ENCODE data around the gene ATP6V1G3. TPM values are rescaled to one million over a fixed set of nuclear protein-coding genes. Genes with fewer than 3 reads are reported as not detected.

Gene ATP6V1G3
- total and polyA plus RNA-seq, 2 of the 4 experiments (the other 2 are of a cell fraction): not detected

GRCh38 chr1:198543670-198544260, 3.3 kb upstream of the ATP6V1G3 start:
- Histone ChIP-seq H3K14ac (replicated peaks; ENCODE audit: low read depth, low read length) (no peak overlapping the region), H2BK15ac (ENCODE audit: low read depth, low read length) (no peak overlapping the region), H3K4me2 (ENCODE audit: low read depth, low read length) (no peak overlapping the region), H2AK9ac (replicated peaks; ENCODE audit: low read depth, low read length, poor library complexity) (no peak overlapping the region), H3K27ac (ENCODE audit: insufficient read depth, low read length) (no peak overlapping the region), H3K4ac (ENCODE audit: low read depth, low read length) (no peak overlapping the region), H4K91ac (ENCODE audit: insufficient read depth, low read depth, low read length) (no peak overlapping the region), H3K23ac (ENCODE audit: low read depth, low read length) (no peak overlapping the region), H2AK5ac (ENCODE audit: low read depth, low read length) (no peak overlapping the region), H4K5ac (ENCODE audit: low read depth, low read length) (no peak overlapping the region), H3K56ac (ENCODE audit: extremely low read depth, insufficient read depth, low read length) (no peak overlapping the region), H3K9me3 (ENCODE audit: control insufficient read depth, insufficient read depth, low read length) (0 out of 2 replicates have a peak, but pooled peaks cover 3% of the 10 kb centered on the region), H3K9ac (ENCODE audit: low read depth, low read length) (no peak overlapping the region), H2BK5ac (ENCODE audit: low read depth, low read length, poor library complexity, severe bottlenecking) (no peak overlapping the region), H4K8ac (ENCODE audit: low read depth in 2 of 2, low read length in 2 of 2) (no peak overlapping the region), H3K27me3 (ENCODE audit: control insufficient read depth, insufficient read depth, low read length) (no peaks in the 10 kb centered on the region), H2AFZ (replicated peaks; ENCODE audit: low read length, poor library complexity) (no peak overlapping the region), H3K36me3 (ENCODE audit: control insufficient read depth, insufficient read depth, low read length) (no peaks in the 10 kb centered on the region), H2BK20ac (ENCODE audit: low read depth, low read length) (no peak overlapping the region), H3K9me1 (ENCODE audit: insufficient read depth, low read length) (no peaks in the 10 kb centered on the region), H3K18ac (ENCODE audit: low read depth, low read length) (no peak overlapping the region), H3K79me1 (ENCODE audit: low read depth in 1 of 2, low read length in 2 of 2) (no peaks in the 10 kb centered on the region), H2BK120ac (ENCODE audit: low read depth, low read length) (no peak overlapping the region), H3K4me1 (ENCODE audit: control insufficient read depth, insufficient read depth, low read length) (no peaks in the 10 kb centered on the region), H4K20me1 (ENCODE audit: insufficient read depth, low read length) (no peaks in the 10 kb centered on the region), H3K4me3 (ENCODE audit: insufficient read depth, low read depth, low read length) (no peak overlapping the region)
- ChIA-PET POLR2A (ENCODE audit: unreplicated experiment) (no interaction called here), CTCF (no interaction called here)
- ATAC-seq (ENCODE audit: low read depth) (no peak), DNase-seq (no peak)
- intact Hi-C loops (cut with micrococcal nuclease) (no loop called here), dilution Hi-C loops (cut with HindIII; ENCODE audit: low sequenced_read_pairs, unreplicated experiment) (no loop called here), in situ Hi-C loops (cut with MboI; ENCODE audit: low sequenced_read_pairs) (no loop called here)
- no CpG with 5 or more reads among the region's 2 CpGs for WGBS, 2 experiments (ENCODE audit: extremely low coverage in 2 of 2, insufficient read length in 1 of 2)
- TF ChIP-seq ELK1 (IDR thresholded peaks at IDR 0.05; ENCODE audit: borderline replicate concordance, low read depth, low read length): no peak
- no peak for TF ChIP-seq RFX5 (IDR thresholded peaks at IDR 0.05; ENCODE audit: low read depth, low read length)
- TF ChIP-seq CEBPB (IDR thresholded peaks at IDR 0.05; ENCODE audit: low read depth, low read length): no peak
- no peak for TF ChIP-seq MAFK (IDR thresholded peaks at IDR 0.05; ENCODE audit: low read depth, low read length)
- TF ChIP-seq BHLHE40 (IDR thresholded peaks at IDR 0.05; ENCODE audit: low read depth, low read length): no peak
- no peak for TF ChIP-seq USF2 (IDR thresholded peaks at IDR 0.05; ENCODE audit: low read depth, low read length)
- no peak for TF ChIP-seq CTCF (conservative IDR thresholded peaks at IDR 0.05; ENCODE audit: low read depth, low read length)
- TF ChIP-seq NFE2L2 (IDR thresholded peaks at IDR 0.05; ENCODE audit: low read depth, low read length): no peak
- TF ChIP-seq RCOR1 (IDR thresholded peaks at IDR 0.05; ENCODE audit: insufficient replicate concordance, low read length): no peak
- no peak for TF ChIP-seq MAZ (IDR thresholded peaks at IDR 0.05; ENCODE audit: borderline replicate concordance, low read depth, low read length)
- no peak for TF ChIP-seq MXI1 (IDR thresholded peaks at IDR 0.05; ENCODE audit: borderline replicate concordance, low read depth, low read length)
- no peak for TF ChIP-seq SMC3 (IDR thresholded peaks at IDR 0.05; ENCODE audit: low read depth, low read length)
- no TSS peak for BruUV-seq (replicated peaks)

All from IMR-90 (cell line).